Adipose tissue (tissue), 3 donors: ENCODE data around the gene CAB39L. TPM values are rescaled to one million over a fixed set of nuclear protein-coding genes. Genes with fewer than 3 reads are reported as not detected.
"Not testable (repeated sequence)": the region's sequence is repeated elsewhere in the genome, so short reads cannot be mapped to it uniquely, and the experiment has no call there.

Experiments
- H3K27ac ChIP-seq: one replicate; pipeline ENCODE4 v1.5.1; 2013; ENCODE audit warnings: low read depth, low read length
- WGBS, 3 donors: extraction: QIAGEN DNeasy Blood & Tissue Kit; methylation state at CpG; one replicate each; pipeline ENCODE4 v1.1.7; 2013; 5-methylcytosine and 5-hydroxymethylcytosine counted together
- polyA plus RNA-seq, 3 donors: library from polyadenylated mRNA; stranded (reverse); fragments of 200-250 nt; gene quantifications; one replicate each; pipeline ENCODE4 v1.2.3, GENCODE V29; 2013
- donor health status: healthy with polysubstance abuse.
- donor health status: Bipolar disorder and iron deficiency.
- donor health status: healthy.

CAB39L gene
- polyA plus RNA-seq, 3 donors, result 3.8 to 22.6 (median 6.1) TPM

- WGBS, 3 donors, result 91 to 96% (median 94%) methylated on average over 12 of the region's 12 CpGs
- no peak overlapping the region for H3K27ac ChIP-seq
Measured at GRCh38 chr13:49304356-49304755, 139.5 kb downstream of the CAB39L start.

DNA sequence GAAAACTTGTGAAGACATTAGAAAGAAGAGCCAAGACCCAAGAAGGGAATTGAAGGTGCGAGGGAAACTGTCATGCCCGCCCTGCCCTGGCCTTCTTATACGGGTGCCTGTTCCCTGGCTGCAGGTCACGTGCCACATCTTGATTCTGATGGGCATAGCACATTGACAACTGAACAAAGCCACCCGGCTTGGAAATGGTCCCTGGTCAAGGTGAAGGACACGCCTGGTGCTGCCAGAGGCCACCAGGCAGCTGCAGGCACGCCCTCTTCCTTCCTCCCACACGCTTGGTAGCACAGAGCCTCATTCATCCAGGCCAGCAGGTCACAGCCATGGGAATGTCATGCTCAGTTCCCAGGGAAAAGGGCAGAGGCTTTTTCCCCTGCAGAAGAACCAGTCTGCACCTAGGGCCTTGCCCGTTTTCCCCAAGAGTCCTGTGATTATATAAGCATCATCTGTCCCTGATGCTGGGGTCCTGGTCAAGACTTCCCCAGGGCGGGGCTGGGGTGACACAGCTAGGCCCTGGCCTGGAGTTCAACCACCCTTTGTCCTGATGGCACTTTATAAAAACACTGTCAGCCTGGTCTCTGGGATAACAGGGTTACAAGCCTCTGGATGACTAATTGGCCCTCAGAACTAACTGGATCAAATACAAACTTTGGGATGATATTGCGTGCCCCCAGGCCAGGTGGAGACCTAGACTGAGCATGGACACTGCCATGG lies 140.2 kb downstream of the CAB39L start:
- no peak overlapping the region for H3K27ac ChIP-seq
- WGBS, 3 donors, result 43 to 67% (median 65%) methylated on average over 11 of the region's 11 CpGs

GRCh38 chr13:49302817-49303216 lies 141.0 kb downstream of the CAB39L start:
- WGBS, 3 donors, result 75 to 91% (median 90%) methylated on average over 9 of the region's 9 CpGs
- no peak overlapping the region for H3K27ac ChIP-seq

DNA sequence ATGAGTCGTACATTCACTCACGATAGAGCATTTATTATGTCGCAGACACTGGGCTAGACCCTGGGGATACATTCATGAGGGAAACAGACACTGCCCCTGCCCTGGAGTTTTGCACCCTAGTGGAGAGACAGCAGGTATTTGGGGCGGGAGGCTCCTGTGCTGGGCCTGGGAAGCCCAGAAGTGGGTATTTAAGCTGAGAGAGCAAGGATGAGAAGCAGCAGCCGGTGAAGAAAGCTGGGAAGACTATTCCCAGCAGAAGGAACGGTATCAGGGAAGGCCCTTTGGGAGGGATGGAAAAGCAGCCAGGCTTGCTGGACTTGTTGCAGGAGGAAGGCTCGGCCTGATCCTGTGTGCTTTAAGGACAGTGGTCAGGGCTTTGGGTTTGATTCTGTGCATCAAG lies 141.6 kb downstream of the CAB39L start:
- no peak overlapping the region for H3K27ac ChIP-seq
- WGBS, 3 donors, result 81 to 85% (median 84%) methylated on average over 7 of the region's 7 CpGs

- no peak overlapping the region for H3K27ac ChIP-seq
- 25 to 44% (median 40%) methylated on average over 17 to 20 of the region's 20 CpGs for WGBS, 3 donors
Measured at GRCh38 chr13:49300739-49301589, 142.9 kb downstream of the CAB39L start.

DNA sequence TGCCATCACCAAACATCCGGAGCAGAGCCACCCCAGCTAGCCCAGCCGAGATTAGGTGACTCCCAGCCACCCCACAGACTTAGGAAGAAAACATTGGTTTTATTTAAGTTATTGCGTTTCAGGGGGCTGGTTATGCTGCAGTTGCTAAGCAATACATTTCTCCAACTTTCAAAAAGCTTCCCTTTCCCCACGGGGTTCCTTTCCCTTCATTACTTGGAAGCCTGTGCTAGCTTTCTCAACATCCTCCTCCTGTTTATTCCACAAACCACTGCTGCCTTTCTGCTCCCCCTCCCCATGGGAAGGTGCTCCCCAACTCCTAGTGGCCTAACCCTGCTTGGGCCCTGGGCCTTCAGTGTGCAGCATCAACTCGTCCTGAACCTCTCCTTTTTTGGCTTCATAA lies 143.6 kb downstream of the CAB39L start:
- WGBS, 3 donors, result 60 to 62% (median 61%) methylated on average over 5 of the region's 5 CpGs
- H3K27ac ChIP-seq, result no peak overlapping the region

DNA sequence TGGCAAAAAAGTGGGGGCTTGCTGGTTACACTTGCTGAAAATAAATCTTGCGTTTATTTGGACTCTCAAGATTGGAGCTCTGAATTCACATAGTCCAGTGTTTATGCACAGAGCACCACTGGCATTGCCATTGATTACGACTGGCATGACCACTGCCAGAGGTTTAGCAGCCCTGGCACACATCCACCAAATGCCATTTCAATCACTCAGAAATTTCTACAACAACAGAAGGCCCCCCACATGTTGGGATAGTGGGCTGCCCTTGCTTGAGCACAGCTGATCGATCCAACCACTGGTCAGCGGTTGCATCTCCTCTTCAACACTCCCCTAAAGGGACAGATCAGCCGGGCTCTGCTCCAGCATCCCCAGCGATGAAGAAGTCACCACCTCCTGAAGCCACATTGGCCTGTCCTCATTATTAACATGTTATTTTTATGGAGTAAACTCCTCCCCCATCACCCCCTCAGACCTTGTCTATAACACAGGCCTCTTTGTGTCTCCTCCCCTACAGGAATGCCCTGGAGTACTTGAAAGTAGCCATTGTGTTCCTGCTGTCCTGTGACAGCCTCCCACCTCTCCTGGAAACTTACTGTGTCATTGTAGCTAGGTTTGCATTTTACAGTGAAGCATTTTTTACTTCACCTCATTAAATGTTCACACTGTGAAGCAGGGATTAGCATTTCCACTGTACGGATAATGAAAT lies 144.8 kb downstream of the CAB39L start:
- 61 to 86% (median 75%) methylated on average over 7 of the region's 7 CpGs for WGBS, 3 donors
- H3K27ac ChIP-seq, result no peak overlapping the region

- H3K27ac ChIP-seq, result no peak overlapping the region
Measured at GRCh38 chr13:49298416-49298815, 145.4 kb downstream of the CAB39L start.

DNA sequence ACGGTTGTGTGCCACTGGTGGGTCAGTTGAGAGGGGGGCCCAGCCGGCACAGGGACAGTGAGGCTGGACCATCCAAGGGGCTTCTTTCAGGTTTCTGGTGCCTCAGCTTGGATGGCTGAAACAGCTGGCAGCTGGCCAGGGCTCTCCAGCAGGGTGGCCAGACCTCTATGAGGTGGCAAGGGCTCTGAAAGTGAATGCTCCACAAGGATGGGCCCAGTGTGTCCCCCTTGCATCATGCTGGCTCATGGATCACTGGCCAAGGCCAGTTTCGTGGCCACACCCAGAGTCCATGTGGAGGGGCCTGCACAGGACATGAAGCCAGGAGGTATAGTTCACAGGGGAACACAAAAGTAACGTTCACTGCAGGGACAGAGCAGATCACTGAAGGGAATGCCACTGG lies 146.5 kb downstream of the CAB39L start:
- no peak overlapping the region for H3K27ac ChIP-seq
- WGBS, 3 donors, result 85 to 87% (median 86%) methylated on average over 4 of the region's 4 CpGs

DNA sequence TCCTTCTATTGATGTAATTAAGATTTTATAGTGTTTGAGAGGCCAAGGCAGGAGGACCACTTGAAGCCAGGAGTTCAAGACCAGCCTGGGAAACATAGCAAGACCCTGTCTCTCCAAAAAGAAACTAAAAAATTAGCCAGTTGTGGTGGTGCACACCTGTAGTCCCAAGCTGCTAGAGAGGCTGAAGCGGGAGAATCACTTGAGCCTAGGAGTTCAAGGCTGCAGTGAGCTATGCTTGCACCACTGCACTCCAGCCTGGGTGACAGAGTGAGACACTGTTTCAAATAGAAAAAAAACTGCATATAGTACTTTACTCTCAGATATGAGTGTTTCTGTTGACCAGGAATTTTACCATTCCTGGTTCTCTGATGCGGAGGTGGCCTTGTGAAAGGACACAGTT lies 147.2 kb downstream of the CAB39L start:
- no peak overlapping the region for H3K27ac ChIP-seq
- 96 to 100% (median 98%) methylated on average over 2 of the region's 2 CpGs for WGBS, 3 donors

DNA sequence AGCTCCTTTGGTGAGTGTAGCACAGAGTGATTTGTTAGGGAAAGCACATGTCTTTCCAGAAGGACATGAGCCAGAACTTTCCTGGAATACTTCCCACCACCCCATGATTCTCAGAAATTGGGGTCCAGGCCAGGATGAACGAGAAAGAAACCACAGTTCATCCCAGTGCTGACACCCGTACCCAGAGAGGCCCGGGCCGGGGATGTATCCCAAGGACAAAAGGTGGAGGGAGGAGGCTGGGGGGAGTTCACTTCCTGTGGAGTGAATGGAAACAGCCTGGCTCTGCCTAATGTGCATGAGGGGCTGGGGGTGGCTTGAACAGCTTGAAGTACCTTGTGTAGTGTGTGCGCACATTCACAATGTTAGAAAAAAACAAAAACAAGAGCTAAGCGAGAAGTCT lies 148.6 kb downstream of the CAB39L start:
- 68 to 74% (median 73%) methylated on average over 6 of the region's 6 CpGs for WGBS, 3 donors
- H3K27ac ChIP-seq, result no peak overlapping the region

- 96 to 98% (median 96%) methylated on average over 6 of the region's 6 CpGs for WGBS, 3 donors
- H3K27ac ChIP-seq, result not testable (repeated sequence)
Measured at GRCh38 chr13:49294723-49295122, 149.1 kb downstream of the CAB39L start.

- no peak overlapping the region for H3K27ac ChIP-seq
- WGBS, 3 donors, result 33 to 35% (median 34%) methylated on average over 6 of the region's 6 CpGs
Measured at GRCh38 chr13:49292742-49293486, 150.9 kb downstream of the CAB39L start.

DNA sequence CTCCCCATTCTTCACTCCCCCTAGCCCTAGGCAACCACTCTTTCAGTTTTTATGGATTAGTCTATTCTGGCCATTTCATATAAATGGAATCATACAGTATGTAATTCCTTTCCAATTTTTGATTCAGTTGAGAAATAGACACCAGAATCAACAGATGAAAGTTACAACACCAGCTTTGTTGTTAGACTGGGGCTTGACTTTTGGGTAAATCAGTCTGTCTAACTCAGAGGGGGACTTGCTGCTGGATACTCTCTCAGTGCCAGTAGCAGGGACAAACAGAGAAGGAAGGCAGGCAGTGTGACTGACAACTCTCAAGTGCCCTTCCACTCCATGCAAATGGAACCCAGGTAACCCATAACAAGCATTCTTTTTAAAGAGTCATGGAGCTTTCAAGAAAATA lies 155.4 kb downstream of the CAB39L start:
- H3K27ac ChIP-seq, result no peak overlapping the region

GRCh38 chr13:49287995-49288394 lies 155.9 kb downstream of the CAB39L start:
- 87 to 95% (median 90%) methylated on average over 1 of the region's 1 CpG for WGBS, 3 donors
- no peak overlapping the region for H3K27ac ChIP-seq

GRCh38 chr13:49279885-49280284 lies 164.0 kb downstream of the CAB39L start:
- no peak overlapping the region for H3K27ac ChIP-seq

DNA sequence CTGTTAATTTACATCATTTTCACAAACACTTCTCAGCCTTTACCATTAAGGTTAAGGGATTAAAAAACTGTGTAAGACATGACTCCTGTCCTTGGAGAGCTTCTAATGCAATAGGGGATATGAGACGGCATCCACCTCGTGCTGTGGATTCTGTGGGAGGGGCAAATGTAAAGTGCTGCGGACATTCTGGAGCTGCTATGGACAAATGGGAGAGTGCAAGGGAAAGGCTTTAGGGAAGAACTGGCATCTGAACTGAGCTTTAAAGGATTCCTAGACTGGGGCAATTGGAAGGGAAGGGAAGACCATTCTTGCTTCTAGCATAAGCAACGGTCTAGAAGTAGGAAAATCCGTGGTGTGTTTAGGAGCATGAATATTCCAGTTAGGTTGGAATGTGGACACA lies 164.8 kb downstream of the CAB39L start:
- WGBS, 3 donors, result 73 to 79% (median 77%) methylated on average over 5 of the region's 5 CpGs
- no peak overlapping the region for H3K27ac ChIP-seq

- 61 to 90% (median 70%) methylated on average over 2 of the region's 2 CpGs for WGBS, 3 donors
- no peak overlapping the region for H3K27ac ChIP-seq
Measured at GRCh38 chr13:49278211-49278610, 165.7 kb downstream of the CAB39L start.

DNA sequence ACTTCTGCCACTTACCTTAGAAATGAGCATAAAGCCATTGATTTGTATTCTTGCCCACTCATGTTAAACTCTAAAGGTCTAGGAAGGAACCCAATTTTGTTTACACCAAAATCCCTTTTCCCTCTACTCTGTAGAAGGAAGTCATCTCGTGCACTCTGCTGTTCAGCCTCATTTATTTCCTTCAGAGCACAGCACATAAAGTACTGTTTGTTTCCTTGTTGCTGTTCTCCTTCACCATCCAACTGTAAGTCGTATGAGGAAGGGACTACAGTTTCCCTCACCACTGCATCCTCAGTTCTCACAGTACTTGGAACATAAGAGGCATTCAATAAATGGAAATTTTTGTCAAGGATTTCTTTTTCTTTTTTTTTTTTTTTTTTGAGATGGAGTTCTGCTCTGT lies 171.6 kb downstream of the CAB39L start:
- WGBS, 3 donors, result 27 to 56% (median 27%) methylated on average over 2 of the region's 2 CpGs
- no peak overlapping the region for H3K27ac ChIP-seq
